Stimulated activated naive CD4-positive, alpha-beta T cell treated with Interleukin-2 at 50 U/mL for 16 hours (primary cell): ENCODE data around the gene SLC41A3.

Source experiments
- DNase-seq: peaks from one replicate; lab custom pipeline; 2025; lab: John Stamatoyannopoulos, UW

SLC41A3 gene

GRCh38 chr3:126083913-126084767 is at the start of gene SLC41A3:
Gene SLC41A3, minus strand, starts transcription at chr3:126084124. Its CDS starts 15,905 bp downstream, at chr3:126068219.
- DNase-seq = peak; percentile 85

DNA sequence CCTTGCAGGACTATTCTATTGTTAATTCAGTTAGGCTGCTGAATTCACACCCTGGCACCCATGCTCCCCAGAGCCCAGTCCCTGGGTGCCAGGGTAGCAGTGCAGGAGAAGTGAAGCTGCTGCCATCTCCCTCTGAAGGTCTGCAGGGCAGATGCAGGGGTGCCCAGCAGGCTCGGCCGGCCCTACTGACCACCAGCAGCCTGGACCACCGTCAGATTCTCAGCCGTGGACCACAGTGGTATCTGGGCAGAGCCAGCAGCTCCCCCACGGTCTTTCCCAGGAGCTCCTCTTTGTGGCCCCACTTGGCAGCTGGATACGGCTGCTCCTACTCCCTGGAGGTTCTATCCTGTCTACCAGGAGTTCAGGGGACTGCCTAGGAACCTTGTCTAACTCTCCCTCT is 49.7 kb upstream of the SLC41A3 start:
- no peak for DNase-seq

- no peak for DNase-seq
Measured at GRCh38 chr3:126132751-126133511, 49.0 kb upstream of the SLC41A3 start.

DNA sequence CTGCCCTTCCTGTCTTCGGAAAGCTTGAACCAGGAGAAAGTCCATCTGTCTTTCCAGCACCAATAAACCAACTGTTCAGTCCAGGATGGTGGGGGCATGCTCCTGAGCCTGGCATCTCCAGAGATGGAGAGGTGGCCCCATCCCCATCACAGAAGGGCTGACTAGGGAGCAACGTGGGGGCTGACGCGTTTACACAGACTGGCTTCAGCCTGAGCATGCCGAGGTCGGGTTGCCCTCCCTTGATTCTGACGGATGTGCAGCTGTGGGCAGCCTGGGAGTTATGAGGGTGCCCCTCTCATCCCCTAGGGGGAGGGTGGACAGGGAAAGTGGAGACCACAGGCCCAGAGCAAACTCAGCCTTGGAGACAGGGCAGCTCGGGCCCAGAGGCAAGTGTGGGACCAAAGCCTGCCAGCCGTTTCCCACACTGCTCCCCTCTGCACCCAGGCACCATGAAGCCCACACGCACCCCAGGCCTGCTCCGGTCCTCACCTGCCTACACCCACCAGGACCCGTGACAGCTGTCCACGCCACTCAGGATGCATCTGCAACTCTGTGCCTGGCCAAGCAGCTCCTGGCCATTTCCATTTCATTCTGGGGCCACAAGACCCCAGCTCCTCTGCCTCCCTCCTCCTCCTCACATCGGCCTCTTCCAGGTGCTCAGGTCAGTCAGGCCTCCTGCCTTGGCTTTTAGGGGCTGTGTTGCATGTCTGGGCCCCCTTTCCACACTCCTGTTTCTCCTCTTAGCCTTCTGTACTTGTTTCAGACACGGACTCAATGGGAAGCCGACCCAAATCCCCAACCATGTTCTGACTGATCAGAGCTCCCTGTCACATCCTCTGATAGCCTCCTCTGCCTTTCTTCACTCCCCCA is 48.2 kb upstream of the SLC41A3 start:
- no peak for DNase-seq

GRCh38 chr3:126130981-126131745 is 47.2 kb upstream of the SLC41A3 start:
- DNase-seq = no peak

- no peak for DNase-seq
Measured at GRCh38 chr3:126130081-126130855, 46.3 kb upstream of the SLC41A3 start.

- DNase-seq = no peak
Measured at GRCh38 chr3:126129398-126129891, 45.5 kb upstream of the SLC41A3 start.

DNA sequence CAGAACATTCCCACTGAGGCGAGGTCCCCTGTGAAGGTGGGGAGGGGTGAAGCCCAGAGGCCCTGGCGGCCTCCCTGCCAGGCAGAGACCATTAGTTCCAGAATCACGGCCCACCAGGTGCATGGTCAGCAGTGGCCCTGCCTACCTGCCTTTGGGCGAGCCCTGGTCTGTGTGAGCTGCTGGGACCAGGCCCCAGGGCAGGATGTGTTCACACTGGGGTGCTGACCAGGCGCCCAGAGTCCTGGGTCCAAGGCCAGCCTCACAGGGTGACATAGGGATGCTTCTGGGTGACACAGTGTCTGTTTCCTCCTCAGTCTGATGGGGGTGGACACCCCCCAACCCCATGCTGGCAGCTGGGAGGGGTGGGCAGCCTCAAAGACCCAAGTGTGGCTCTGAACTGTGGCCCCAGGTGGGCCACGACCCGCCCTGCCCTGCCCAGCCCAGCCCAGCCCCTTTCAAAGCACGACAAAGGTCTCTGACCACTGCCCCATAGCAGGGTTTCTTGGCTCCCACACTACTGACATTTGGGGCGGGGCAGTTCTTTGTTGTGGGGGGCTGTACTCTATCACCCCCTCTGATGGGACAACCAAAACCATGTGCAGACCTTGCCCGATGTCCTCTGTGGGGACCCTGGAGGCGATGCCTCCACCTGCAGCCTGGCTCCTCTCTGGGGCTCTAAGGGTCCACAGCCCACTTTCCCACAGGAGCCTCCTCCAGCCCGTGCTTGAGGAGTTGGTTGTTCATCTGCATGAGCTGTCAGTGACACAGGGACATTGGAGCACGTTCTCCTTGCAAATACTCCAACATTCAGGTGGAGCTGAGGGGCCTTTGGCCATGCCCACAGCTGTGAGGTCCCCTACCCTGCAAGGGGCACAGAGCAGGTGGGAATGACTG is 44.8 kb upstream of the SLC41A3 start:
- DNase-seq = no peak

DNA sequence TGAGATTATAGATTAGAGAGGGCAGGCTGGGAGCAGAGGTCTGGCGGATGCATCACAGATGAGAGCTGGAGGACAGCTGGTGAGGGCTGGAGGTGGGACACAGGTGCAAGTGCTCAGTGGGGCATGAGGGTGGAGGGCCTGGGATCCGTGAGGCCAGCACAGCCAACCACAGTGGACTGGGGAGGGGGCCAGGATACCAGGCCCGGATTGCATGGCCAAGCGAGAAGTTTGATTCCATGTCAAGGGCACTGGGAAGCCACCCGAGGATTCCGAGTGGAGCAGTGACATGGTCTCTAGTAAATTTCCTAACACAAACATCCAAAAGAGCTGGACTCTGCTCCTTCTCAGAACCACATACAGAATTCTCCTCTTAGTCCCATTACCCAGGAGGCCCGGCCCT is 44.0 kb upstream of the SLC41A3 start:
- no peak for DNase-seq

DNA sequence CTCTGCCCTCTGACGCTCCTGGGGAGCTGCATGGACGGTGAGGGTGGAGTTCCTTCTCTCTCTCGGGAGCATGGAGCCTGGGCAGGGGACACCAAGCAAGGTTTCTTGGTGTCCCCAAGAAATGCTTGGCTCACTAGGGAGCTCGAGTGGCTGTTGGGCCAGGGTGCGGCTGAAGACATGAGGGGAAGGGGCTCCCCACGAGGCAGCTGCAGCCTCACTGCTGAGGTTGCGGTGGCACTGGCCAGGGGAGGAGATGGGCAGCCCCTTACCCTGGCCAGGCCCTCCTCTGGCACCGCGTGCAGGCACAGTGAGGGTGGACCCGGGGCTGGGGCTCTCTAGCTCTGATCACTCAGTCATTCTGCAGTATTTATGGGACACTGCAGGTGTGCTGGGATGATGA is 43.5 kb upstream of the SLC41A3 start:
- DNase-seq = no peak

- no peak for DNase-seq
Measured at GRCh38 chr3:126126811-126127431, 43.0 kb upstream of the SLC41A3 start.

GRCh38 chr3:126126286-126126685 is 42.4 kb upstream of the SLC41A3 start:
- no peak for DNase-seq

- DNase-seq = no peak
Measured at GRCh38 chr3:126125781-126126251, 41.9 kb upstream of the SLC41A3 start.

GRCh38 chr3:126125341-126125740 is 41.4 kb upstream of the SLC41A3 start:
- DNase-seq = no peak

GRCh38 chr3:126124896-126125295 is 41.0 kb upstream of the SLC41A3 start:
- no peak for DNase-seq

DNA sequence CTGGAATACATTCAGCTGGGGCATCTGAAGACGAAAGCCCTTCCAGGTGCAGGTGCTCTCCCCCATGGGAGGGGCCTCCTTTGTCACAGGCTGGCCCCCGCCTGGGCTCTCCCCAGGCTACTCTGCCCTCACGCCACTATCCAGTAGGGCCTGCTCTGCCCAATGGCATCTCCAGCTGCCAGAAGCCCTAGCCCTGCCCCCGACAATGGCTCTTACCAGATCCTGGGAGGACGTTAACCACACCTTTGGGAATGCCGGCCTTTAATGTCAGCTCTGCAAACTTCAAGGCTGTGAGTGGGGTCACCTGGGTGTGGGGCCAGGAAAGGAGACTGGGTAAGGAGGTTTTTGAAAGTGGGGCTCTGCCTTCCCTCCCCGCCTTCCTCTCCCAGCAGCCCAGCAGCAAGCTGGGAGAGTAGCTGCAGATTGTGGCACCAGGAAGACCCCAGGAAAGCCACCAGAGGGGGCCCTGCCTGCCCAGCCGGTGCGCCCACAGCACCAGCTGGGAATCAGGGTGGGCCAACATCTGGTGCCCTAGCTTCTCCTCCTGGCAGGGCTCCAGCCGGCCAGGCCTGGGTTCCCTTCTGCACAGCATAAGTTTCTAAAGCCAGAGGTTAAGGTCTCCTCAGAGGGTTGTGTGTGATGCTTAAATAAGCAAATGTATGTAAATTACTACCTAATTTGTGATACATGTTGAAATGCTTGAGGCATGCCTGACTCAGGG is 40.4 kb upstream of the SLC41A3 start:
- no peak for DNase-seq

GRCh38 chr3:126121632-126122031 is 37.7 kb upstream of the SLC41A3 start:
- DNase-seq = no peak

DNA sequence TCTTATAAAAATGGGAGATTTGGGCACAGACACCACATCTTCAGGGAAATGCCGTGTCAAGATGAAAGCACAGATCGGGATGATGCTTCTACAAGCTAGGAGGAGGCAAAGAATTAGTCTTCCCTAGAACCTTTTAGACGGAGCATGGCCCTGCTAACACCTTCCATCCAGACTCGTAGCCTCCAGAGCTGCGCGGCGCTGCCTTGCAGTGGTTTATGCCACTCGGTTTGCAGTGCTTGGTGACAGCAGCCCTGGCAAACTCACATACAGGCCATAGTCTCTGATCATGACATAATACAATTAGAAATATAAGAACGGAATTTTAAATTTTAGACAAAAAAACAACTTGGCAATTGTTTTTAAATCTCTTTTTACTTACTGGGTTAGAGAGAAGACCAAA is 37.1 kb upstream of the SLC41A3 start:
- DNase-seq = no peak
